ENCODE measurements around the gene CLK1.

DNA sequence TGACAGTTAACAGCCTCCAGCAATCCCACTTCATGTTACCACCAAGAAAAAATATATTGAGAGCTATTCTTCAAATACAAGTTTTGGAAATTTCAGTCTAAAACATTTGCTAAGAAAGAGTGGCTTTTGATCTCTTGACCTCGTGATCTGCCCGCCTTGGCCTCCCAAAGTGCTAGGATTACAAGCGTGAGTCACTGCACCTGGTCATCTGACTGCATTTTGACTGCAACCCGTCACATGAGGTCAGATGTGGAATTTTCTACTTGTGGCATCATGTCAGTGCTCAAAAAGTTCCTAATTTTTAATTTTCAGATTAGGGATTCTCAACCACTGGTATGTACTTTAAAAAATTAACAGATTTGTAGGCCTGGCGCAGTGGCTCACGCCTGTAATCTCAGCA, 9.1 kb upstream of the CLK1 start:
- TF ChIP-seq POLR2A (IDR thresholded peaks at IDR 0.05) (no peak), CTCF (IDR thresholded peaks at IDR 0.05) (no peak)
